HG02938 (cell line): Measurements from ENCODE around the gene WIPF3.

ENCODE experiments used
- ATAC-seq: cut with Tn5 transposase; IDR thresholded peaks from one replicate; pipeline ENCODE4 v1.9.1; 2021; ENCODE audit warnings: mild to moderate bottlenecking, moderate library complexity; ENCODE audit not compliant: unreplicated experiment

The WIPF3 gene

DNA sequence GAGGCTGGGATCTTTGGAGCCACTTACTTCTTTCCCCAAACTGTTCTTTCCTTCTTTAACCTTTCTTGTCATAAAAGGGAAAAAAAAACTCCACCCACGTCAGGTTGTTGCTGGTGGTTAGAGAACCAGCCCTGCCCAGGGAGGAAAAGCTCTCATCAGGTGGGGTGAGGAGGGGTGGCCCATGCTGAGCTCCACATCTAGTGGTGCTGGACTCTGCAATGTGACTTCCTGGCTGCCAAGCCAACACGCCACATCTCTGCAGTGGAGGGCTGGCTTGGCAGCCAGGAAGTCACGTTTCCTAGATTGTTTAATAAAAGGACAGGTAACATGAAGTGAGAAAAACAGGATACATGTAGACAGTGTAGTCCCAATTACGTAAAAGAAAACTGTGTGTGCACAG, 37.4 kb downstream of the WIPF3 start:
- ATAC-seq, result no peak

DNA sequence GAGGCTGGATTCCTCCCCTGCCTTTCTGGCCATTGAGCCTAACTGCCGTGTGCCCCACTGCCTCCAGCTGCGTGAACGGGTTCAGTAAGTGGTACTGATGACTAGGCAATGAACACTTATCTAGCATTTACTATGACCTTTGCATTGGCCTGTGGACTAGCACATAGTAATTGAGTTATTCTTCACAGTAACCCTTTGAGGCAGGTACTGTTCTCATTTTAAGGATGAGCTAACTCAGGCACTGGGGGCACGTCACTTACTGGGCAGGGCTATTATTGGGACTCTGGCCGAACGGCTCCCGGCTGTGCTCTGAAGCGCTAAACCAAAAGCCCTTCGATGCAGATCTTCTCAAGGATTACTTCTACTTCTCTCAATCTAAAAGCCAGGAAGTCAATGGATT, 38.3 kb downstream of the WIPF3 start:
- no peak for ATAC-seq

DNA sequence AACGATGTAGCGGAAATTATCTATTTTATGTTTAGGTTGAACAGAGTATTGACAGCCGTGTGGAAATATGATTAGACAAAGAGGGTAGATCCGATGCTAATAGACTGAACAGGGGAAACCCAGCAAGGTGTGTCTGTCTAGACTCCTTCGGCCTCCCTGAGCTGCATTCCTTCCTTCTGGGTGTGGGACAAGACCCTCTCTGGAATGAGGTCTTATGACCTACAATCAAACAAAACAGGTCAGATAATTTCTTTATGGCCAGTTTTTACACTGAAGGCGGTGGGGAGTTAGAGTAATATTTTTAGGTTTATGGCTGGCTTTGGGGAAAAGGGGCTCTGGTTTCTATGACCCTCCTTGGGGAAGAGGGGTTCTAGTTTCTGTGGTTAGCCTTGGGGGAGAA, 41.2 kb downstream of the WIPF3 start:
- ATAC-seq, result no peak

DNA sequence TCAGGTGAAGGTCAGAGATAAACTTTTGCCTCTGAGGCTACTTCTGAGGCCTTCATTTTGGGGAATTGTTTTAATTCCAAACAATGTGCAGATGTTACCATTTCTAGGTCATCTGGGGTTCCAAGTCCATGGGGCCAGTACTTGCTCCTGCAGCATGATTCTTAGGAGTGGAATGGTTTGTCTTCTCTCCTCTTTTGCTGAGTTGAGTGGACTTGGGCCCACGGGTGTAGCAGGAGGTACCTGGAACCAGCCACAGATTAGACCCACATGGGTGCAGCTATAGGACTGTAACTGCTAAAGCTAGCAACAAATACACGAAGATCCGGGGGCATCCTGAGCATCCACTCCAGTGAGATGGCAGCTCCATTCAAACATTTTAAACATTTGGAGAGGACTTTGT, 41.6 kb downstream of the WIPF3 start:
- no peak for ATAC-seq

DNA sequence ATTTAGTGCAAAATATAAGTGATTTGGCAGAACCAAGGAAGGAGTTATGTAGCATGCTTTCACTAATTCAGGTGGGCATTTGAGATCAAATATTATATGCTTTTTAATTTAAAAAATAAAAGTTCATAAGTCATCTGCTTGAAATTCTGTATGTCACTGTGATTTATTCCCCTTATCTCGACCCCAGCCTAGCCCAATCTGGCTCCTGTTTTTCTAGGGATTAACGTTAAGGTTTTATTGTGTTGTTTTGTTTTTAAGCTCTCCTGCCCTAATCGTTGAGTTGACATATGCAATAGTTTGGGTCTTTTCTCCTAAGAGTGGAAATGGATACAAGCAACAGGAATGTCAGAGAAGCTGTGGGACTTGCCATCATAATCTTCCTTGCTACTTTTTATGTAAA, 42.6 kb downstream of the WIPF3 start:
- no peak for ATAC-seq

DNA sequence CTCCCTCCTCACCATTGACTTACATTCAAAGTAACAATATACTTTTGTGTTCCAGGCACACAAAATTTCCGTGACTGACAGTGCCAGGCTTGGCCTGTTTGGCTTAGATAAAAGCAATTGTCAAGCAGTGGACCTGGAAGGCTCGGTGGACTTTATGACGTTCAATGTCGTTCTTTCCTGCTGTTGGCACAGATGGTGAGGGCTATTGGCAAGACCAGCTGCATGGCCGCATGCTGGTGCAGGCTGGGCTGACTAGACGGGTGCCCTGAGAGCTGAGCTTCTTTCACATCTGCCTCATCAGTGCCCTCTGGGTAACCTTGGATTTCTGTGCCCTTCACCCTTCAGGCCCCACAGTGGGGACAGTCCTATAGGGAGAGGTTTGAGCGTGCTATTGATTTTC, 45.2 kb downstream of the WIPF3 start:
- ATAC-seq, result no peak

DNA sequence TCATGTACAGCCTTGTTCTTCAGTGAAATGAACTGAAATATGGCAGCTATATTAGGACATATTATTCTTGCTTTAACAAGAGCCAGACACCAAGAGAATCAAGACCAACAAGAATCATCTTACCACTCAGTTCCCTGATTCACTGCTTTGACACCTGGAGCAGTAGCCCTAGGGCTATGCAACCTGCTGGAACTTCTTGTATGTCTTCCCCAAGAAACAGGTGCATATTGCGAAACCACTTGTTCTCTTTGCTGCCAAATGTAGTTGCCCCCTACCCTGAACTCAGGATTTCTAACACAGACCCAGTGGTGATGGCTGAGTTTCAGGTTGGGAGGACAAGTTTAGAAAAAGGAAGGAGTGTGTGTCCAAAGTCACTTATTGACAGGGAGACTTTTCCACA, 46.1 kb downstream of the WIPF3 start:
- ATAC-seq, result no peak

DNA sequence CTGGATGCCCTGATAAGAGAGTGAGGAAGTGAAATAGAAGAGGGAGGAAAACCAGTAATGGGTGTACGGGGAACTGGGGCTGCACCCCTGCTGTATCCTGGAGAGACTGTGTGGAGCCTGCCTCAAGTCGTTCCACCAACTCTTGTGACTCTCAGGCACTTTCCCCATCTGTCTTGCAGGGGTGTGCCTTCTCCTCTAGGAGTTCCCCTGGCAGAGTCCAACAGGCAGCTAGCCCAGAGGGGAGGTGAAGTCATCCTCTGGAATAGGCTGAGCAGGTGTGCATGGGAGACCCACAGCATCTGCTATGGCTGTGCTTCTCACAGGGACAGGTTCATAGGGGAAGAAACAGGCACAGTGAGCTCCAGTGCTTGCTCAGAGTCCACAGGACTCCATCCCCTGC, 46.8 kb downstream of the WIPF3 start:
- ATAC-seq, result no peak

DNA sequence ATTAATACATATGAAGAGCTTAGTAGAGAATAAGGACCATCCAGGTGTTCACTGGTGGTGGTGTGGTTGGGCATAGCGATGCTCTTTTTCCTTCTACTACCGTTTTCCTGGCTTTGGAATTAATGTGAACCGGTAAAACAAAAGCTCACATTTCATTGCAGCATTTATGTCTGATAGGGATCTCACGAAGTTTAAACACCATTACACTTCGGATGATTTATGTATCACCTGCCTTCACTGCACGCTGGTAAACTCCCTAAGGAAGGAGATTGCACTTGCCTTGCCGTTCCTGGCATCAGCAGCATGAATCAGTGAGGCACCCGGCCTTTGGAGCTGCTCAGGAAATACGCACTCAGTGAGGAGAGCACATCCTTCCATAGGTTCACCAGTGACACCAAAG, 47.5 kb downstream of the WIPF3 start:
- no peak for ATAC-seq

DNA sequence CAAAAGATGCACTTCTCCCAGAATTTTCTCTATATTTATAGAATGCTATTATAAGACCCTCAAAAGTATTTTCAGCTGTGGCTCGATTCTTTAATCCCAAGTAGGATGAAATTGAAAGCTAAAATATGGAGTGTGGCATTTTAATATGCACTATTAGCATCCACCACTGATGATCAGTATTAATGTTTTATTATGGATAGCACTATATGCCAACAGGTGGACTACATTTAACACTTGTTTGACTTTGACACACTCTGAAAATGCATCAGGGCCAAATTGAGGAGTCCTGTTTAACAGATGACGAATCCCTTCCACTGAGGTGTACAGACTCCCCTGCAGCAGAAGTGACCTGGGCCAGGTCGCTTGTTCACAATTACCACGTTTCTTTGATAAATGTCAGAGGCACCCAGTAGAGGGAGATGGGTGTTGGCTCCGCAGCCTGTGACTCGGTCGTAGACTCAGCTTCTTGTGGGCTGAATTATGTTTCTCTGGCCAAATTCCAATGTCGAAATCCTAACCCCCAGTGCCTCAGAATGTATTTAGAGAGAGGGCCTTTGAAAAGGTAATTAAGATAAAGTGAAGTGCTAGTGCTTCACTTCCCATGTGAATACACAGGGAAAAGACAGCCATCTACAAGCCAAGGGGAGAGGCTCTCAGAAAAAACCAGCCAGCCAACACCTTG, 48.1 kb downstream of the WIPF3 start:
- no peak for ATAC-seq

DNA sequence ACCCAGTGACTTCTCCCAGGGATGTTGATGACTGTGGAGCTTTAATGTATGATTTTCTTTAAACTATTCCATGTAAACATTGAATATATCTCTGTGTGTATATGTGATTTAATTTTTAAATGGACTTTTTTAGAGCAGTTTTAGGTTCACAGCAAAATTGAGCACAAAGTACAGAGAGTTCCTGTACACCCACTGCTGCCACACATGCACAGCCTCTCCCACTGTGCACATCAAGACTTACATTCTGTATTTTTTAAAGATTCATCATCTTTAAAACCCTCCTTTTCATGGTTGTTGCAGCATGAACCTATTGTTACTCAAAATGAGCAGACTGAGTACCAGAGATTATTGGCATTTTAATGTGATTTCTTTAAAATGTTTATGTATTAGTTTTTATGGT, 51.3 kb downstream of the WIPF3 start:
- ATAC-seq, result no peak

DNA sequence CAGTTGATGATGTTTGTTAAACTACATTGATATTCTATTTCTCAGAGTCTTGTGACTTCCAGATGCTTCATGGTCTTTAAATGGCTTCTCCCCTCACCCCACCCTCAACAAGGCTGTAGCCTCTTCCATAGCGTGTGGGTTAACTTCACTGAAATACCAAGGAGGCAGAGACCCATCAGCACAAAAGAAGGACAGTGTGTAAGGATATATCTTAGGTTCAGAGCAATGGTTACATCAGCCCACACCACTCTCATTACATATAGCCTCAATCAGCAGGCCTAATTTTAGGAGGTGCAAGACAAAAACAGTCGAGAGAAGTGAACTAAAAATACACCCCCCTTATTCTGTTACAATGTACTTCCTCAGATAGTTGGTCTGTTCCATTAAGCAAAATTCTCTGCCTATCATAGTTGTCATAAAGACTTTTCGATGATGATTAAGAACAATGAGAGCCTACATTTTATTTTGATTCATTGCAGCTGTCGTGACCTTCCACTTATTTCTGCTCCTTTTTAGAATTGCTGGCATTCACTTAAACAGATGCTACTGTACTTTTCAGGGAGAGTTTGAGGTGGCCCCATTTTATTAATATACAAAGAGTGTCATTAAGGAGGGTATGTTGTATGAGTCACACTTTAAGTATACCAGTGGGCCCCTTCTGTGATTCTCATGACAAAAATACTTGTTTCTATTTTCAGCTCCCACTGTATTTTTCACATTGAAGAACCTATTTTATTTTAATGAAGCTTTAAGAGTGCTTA, 52.1 kb downstream of the WIPF3 start:
- no peak for ATAC-seq

DNA sequence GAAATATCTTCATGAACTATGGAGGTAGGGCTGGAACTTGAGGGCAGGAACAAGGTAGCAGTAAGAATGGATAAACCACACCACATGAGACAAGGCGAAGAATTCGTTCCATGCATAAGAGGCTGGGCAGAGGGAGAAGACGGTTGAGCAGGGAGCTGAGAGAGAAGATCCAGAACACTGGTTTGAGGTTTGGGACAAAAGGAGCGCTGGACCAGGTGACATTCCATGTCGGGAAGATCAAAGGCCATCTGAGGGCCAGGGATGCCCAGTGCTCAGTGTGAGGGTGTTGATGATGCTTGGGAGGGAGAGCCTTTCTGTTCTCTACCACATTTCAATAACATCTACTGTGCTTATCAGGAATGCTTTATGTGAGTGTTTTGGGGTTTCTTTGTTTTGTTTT, 52.8 kb downstream of the WIPF3 start:
- ATAC-seq, result no peak

DNA sequence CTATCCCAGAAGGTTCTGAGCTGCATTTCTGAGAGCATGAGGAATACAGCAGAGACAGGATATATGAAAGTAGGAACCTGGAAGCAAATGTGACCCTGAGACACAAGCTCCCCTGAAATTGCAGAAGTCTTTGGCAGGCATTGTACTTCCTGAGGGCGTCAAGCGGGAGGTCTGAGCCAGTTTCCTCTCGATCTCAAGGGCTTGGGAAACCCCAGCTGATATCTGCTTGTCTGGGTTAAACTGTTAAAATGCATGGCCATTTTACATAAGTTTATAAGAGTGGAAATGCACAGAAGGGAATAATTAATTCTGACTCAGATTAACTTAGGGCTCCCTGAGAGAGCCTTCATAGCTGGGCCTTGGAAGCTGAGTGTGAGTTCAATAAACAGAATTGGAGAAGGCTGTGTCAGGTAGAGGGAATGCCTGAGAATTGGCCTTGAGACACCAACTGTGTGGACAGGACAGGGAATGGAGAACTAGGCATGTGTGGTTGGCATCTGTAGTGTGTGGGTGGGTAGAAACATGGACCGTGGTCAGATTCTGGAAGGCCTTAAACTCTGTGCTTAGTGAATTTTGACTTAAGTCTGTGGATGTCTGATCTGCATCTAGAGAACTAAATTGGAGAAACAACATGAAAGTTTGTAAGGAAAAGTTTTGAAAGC, 53.3 kb downstream of the WIPF3 start:
- ATAC-seq, result no peak

DNA sequence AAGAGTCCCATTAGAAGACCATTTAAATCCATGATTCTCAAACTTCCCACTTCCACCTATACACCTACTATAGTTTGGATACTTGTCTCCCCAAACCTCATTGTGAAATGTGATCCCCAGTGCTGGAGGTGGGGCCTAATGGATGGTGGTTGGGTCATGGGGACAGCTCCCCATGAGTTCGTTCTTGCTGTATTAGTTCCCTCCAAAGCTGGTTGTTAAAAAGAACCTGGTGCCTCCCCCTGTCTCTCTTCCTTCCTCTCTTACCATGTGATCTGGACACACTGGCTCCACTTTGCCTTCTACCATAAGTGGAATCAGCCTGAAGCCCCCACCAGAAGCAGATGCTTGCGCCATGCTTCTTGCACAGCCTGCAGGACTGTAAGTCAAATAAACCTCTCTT, 53.9 kb downstream of the WIPF3 start:
- no peak for ATAC-seq

DNA sequence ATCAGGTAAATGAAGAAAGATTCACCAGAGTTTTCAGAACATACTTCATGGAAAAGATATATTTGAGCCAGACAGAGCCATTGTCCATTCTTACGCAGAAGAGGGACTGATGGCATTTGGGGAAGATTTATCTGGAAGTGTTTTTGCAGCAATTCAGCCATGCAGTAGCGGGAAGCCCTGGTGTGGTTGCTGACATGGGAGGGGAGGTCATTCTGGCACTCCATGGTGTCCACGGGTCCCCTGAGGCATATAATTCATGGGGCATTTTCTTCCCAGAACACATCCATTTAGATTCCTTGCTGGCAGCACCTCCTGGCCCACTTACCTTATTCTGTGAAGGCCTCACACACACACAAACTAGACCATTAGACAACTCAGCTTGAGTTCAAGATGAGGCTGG, 55.6 kb downstream of the WIPF3 start:
- no peak for ATAC-seq

DNA sequence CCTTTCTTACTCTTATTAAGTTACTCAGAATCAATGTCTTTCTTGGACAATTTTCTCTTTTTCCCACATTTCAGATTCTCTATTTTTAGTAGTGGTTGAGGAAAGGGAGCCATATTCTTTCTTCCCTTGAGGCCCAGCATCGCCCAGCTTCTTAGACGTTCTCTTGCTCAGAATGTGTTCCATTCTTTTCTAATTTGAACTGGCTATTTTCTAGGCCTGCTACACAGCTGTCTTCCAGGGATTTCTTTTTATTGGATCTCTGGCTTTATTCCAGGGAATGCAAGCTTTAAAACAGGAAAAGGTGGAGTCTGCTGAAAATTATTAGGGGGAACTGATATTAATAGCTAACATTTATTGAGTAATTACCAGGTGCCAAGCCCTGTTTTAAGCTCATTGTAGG, 58.3 kb downstream of the WIPF3 start:
- ATAC-seq, result no peak

DNA sequence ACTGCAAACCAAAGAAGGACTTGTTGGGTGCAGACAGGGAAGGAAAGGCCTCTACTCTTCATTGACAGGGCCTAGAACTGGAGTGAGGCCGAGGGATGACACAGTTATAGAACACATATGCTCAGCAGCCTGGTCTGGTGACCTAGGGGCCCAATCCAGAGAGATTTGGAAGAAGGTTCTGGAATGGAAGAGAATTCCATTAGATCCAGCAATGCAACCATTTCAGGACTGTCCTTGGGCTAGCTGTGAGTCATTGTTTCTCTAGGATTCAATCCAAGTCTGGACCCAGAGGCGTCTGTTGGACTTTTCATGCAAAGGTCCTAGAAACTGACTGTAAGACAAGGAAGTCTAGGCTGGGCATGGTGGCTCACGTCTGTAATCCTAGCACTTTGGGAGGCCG, 59.2 kb downstream of the WIPF3 start:
- ATAC-seq, result no peak

DNA sequence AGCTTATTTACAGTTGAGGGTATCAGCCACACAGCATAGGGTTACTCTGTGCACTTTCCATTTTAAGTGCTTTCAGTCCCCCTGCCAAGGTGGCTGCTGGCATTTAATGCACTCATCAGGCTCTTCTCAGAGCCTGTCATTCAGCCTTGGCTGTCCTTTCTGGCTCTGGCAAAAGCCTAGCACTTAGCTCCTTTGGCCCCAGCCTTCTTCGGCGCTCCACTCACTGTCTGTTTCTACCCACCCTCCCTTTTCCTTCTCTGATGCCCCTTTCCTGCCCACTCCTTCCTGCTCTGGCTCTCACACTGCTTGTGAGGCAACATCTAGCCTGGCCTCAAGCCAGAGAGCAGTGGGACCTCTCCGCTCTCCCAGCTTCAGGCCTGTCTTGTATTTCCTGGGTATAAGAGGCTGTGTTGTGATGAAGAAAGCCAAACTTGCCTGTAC, 60.2 kb downstream of the WIPF3 start:
- ATAC-seq, result no peak

DNA sequence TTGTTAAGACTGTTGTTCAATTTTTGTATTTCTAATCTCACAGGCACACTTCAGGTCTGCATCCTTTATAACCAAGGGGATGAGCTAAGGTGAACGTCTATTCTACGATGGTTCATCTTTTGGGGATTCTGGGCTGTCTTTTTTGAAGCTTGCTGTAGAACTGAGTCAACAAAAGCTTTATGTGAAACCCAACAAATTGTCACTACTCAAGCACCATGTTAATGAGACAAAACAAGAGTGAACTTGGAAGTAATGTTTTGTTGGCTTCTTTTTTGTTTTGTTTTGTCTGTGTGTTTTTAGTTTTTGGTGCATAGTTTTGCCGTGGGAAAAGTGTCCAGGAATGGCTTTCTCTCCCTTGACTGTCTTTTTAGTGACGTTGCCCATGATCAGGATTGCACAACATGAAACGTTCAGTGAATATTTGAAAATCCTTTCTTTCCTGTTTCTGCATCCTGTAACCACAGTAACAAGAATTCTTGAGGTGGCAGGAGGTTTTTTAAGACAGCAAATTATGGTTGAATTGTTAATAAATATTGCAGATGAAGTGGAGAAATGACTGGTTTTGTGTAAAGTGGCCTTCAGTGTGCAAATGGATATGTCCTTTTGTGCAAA, 65.6 kb downstream of the WIPF3 start:
- no peak for ATAC-seq

DNA sequence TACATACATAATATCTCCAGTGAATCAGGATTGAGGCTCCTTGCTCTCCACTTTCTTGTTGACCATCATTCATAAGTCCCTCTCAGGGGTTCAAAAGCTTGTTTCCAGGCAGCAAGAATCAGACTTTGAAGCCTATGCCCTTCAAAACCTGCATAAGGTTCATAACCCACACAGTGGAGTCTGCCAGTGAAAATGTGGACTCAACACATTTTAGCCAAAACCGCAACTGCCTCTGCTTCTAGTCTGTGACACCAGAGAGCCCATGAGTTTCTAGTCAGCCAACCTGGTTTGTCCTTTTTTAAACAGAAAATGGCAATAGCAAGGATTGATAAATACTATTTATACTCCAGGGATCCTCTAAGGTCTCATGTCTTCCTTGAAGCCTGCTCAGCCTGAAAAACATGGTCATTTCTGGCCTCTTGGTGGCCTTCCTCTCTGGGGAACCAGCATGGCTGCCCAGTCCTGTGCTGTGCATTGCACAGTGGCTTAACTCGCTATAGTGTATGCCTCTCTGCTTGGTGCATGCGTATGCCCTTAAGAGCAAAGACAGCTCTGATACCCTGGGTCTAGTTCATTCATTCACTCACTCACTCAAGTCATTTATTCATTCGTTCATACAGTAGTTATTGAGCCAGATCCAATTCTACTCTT, 67.5 kb downstream of the WIPF3 start:
- no peak for ATAC-seq
